Colonic mucosa (tissue), 4 donors: ENCODE results near the gene ALDH1L1. TPM values are rescaled to one million over a fixed set of nuclear protein-coding genes. Genes with fewer than 3 reads are reported as not detected.

Experiments used
- DNase-seq: peaks from one replicate; pipeline ENCODE4 v3.0.0-alpha.2; 2020
- H3K27ac ChIP-seq: fragments of 200-600 bp; one replicate; pipeline ENCODE4 v1.8.0; 2021
- H3K27me3 ChIP-seq: fragments of 200-600 bp; one replicate; pipeline ENCODE4 v1.8.0; 2021
- H3K36me3 ChIP-seq: fragments of 200-600 bp; one replicate; pipeline ENCODE4 v1.8.0; 2021
- H3K4me1 ChIP-seq: fragments of 200-600 bp; one replicate; pipeline ENCODE4 v1.8.0; 2021; ENCODE audit warnings: mild to moderate bottlenecking
- H3K4me3 ChIP-seq: fragments of 200-600 bp; one replicate; pipeline ENCODE4 v1.8.0; 2021
- H3K9ac ChIP-seq, 2 donors: one replicate each; pipeline ENCODE4 v1.7.0; 2013; ENCODE audit warnings: control low read depth in 2 of 2, low read depth in 2 of 2, low read length in 2 of 2
- H3K9me3 ChIP-seq: fragments of 200-600 bp; one replicate; pipeline ENCODE4 v1.8.0; 2021
- CTCF ChIP-seq: fragments of 200-600 bp; IDR thresholded peaks from one replicate; pipeline ENCODE4 v1.8.0; 2022; ENCODE audit warnings: antibody characterized with exemption, mild to moderate bottlenecking
- intact Hi-C: fragments of 100-400 bp; cut with DNase I; formaldehyde crosslinking; loops from one replicate; pipeline ENCODE4 v1.14.1; 2022
- total RNA-seq, 2 donors: library from RNA; stranded (reverse); fragmentation: NEBNext Ultra II Directional in 1 of 2; extraction: Animal tissue kit (Norgen Biotek cat#: 25700) in 1 of 2; gene quantifications; one replicate each; pipeline ENCODE4 v1.2.1, GENCODE V29; 2021
- donor health status: healthy.
- donor health status: DM: no; HTN: no; CAD: no.
- donor health status: DM: no; HTN: no; CAD: no.

The ALDH1L1 gene
- total RNA-seq, 2 donors from 2014 or later, result 15.3 to 25.6 TPM

- Histone ChIP-seq H3K27ac (no peak overlapping the region), H3K4me1 (no peaks in the 10 kb centered on the region), H3K27me3 (no peaks in the 10 kb centered on the region), H3K9ac (no peak overlapping the region), H3K9me3 (no peaks in the 10 kb centered on the region), H3K4me3 (no peak overlapping the region), H3K36me3 (no peaks in the 10 kb centered on the region)
- DNase-seq, result peak; percentile 11
- TF ChIP-seq CTCF, result no peak
- intact Hi-C loops, result no loop called here
Observed at GRCh38 chr3:126105691-126106187, 74.6 kb downstream of the ALDH1L1 start.

GRCh38 chr3:126104742-126105605 lies 75.4 kb downstream of the ALDH1L1 start:
- H3K9ac ChIP-seq, result no peak overlapping the region
- H3K27me3 ChIP-seq, result no peaks in the 10 kb centered on the region
- intact Hi-C loops, result no loop called here
- H3K9me3 ChIP-seq, result no peaks in the 10 kb centered on the region
- TF ChIP-seq CTCF, result no peak
- H3K4me3 ChIP-seq, result no peak overlapping the region
- peak; percentile 13 for DNase-seq
- no peak overlapping the region for H3K27ac ChIP-seq
- no peaks in the 10 kb centered on the region for H3K4me1 ChIP-seq
- H3K36me3 ChIP-seq, result no peaks in the 10 kb centered on the region

- Histone ChIP-seq H3K9ac (no peak overlapping the region), H3K36me3 (no peaks in the 10 kb centered on the region), H3K4me1 (no peaks in the 10 kb centered on the region), H3K27me3 (no peaks in the 10 kb centered on the region), H3K9me3 (no peaks in the 10 kb centered on the region), H3K4me3 (no peak overlapping the region), H3K27ac (no peak overlapping the region)
- no peak for TF ChIP-seq CTCF
- intact Hi-C loops, result no loop called here
- peak; percentile 6 for DNase-seq
Observed at GRCh38 chr3:126104028-126104635, 76.3 kb downstream of the ALDH1L1 start.

- Histone ChIP-seq H3K4me3 (no peak overlapping the region), H3K9me3 (no peaks in the 10 kb centered on the region), H3K27me3 (no peaks in the 10 kb centered on the region), H3K27ac (no peak overlapping the region), H3K4me1 (no peaks in the 10 kb centered on the region), H3K9ac (no peak overlapping the region), H3K36me3 (no peaks in the 10 kb centered on the region)
- intact Hi-C loops, result no loop called here
- TF ChIP-seq CTCF, result no peak
- peak; percentile 14 for DNase-seq
Observed at GRCh38 chr3:126103121-126104027, 77.0 kb downstream of the ALDH1L1 start.

GRCh38 chr3:126102530-126102951 lies 77.8 kb downstream of the ALDH1L1 start:
- H3K27ac ChIP-seq, result no peak overlapping the region

More at GRCh38 chr3:126102530-126102951, 77.8 kb downstream of the ALDH1L1 start:
- peak; percentile 28 for DNase-seq
- TF ChIP-seq CTCF, result no peak
- H3K4me1 ChIP-seq, result no peaks in the 10 kb centered on the region
- intact Hi-C loops, result no loop called here
- H3K36me3 ChIP-seq, result no peaks in the 10 kb centered on the region
- H3K27me3 ChIP-seq, result no peaks in the 10 kb centered on the region
- no peak overlapping the region for H3K4me3 ChIP-seq
- H3K9ac ChIP-seq, result peak overlapping the region in 1 of 2 donors; percentile 12
- no peaks in the 10 kb centered on the region for H3K9me3 ChIP-seq
